ENCODE results near the gene TRMT11. TPM values are rescaled to one million over a fixed set of nuclear protein-coding genes. Genes with fewer than 3 reads are reported as not detected.
"Not testable (repeated sequence)": the region's sequence is repeated elsewhere in the genome, so short reads cannot be mapped to it uniquely, and the experiment has no call there.

TRMT11 gene
- total and polyA plus RNA-seq, 8 donors: 7.0 to 124 (median 49.9) TPM

GRCh38 chr6:125970760-125971159 is 15.6 kb upstream of the TRMT11 start:
- intact Hi-C loops (cut with DNase I; ENCODE audit: low total_unique reads): loop anchor here (10.0 kb wide), 1 partner anchor 186 kb away; no protein-coding TSS in a partner anchor

DNA sequence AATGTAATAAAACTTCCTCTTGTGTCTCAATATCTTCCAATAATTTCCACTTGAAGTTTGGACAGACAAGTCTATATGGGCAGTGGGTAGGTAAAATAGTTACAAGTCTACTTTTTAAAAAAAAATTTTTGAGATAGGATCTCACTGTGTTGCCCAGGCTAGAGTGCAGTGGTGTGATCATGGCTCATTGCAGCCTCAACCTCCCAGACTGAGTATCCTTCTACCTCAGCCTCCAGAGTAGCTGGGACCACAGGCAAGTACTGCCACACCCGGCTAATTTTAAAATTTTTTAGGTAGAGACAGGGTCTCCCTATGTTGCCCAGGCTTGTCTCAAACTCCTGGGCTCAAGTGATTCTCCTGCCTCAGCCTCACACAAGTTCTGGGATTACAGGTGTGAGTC is 13.9 kb upstream of the TRMT11 start:
- not testable (repeated sequence) for H3K4me3 ChIP-seq, DNase-seq, H3K27me3 ChIP-seq, H3K27ac ChIP-seq, H3K9me3 ChIP-seq, H3K4me1 ChIP-seq
- intact Hi-C loops (cut with DNase I; ENCODE audit: low total_unique reads): loop anchor here (10.0 kb wide), 1 partner anchor 188 kb away; no protein-coding TSS in a partner anchor
- 95 to 100% (median 97%) methylated on average over 1 of the region's 1 CpG for WGBS, 5 donors
- peaks cover 7 to 49% (median 40%) of the 10 kb centered on the region in 4 donors for H3K36me3 ChIP-seq

More at GRCh38 chr6:125970760-125971159, 15.6 kb upstream of the TRMT11 start:
- peaks cover 0 to 9% (median 3%) of the 10 kb centered on the region in 4 donors for H3K4me1 ChIP-seq
- no peaks in the 10 kb centered on the region for H3K27me3 ChIP-seq
- DNase-seq: peak in 1 of 2 donors; percentile 36
- H3K27ac ChIP-seq: no peak overlapping the region
- no peaks in the 10 kb centered on the region for H3K9me3 ChIP-seq
- WGBS, 5 donors: 0 to 55% (median 2%) methylated on average over 2 of the region's 2 CpGs
- TF ChIP-seq EP300 (IDR thresholded peaks at IDR 0.05): no peak
- no peak for TF ChIP-seq POLR2A (IDR thresholded peaks at IDR 0.05)
- TF ChIP-seq, protein P1, sequence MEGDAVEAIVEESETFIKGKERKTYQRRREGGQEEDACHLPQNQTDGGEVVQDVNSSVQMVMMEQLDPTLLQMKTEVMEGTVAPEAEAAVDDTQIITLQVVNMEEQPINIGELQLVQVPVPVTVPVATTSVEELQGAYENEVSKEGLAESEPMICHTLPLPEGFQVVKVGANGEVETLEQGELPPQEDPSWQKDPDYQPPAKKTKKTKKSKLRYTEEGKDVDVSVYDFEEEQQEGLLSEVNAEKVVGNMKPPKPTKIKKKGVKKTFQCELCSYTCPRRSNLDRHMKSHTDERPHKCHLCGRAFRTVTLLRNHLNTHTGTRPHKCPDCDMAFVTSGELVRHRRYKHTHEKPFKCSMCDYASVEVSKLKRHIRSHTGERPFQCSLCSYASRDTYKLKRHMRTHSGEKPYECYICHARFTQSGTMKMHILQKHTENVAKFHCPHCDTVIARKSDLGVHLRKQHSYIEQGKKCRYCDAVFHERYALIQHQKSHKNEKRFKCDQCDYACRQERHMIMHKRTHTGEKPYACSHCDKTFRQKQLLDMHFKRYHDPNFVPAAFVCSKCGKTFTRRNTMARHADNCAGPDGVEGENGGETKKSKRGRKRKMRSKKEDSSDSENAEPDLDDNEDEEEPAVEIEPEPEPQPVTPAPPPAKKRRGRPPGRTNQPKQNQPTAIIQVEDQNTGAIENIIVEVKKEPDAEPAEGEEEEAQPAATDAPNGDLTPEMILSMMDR (IDR thresholded peaks at IDR 0.05): no peak
- TF ChIP-seq POLR2AphosphoS5 (IDR thresholded peaks at IDR 0.05): no peak
- H3K4me3 ChIP-seq: no peak overlapping the region
- H3K36me3 ChIP-seq: peaks cover 7 to 45% (median 34%) of the 10 kb centered on the region in 4 donors

GRCh38 chr6:125974214-125974866 is 12.0 kb upstream of the TRMT11 start:
- DNase-seq: peak in 1 of 2 donors; percentile 74
- intact Hi-C loops (cut with DNase I; ENCODE audit: low total_unique reads): loop anchor here (10.0 kb wide), 1 partner anchor 190 kb away; no protein-coding TSS in a partner anchor

DNA sequence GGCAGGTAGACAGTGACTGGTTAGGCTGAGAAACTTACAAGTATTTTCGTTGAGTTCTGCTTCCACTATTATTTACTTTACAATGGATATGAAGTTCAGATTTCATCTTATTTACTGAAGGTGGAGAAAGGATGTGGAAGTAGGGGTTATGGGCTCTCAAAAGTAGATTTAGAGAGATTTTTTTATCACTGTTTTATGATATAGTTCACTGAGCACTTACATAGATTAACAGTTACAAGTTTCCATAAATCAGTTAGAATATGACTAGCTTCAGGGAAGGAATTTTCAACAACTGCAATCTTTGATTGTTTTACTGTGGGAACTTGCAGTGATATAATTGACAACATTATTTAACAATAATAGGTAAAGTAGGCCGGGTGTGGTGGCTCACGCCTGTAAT is 7.2 kb upstream of the TRMT11 start:
- WGBS, 5 donors: 63 to 81% (median 77%) methylated on average over 3 of the region's 3 CpGs
- intact Hi-C loops (cut with DNase I; ENCODE audit: low total_unique reads): loop anchor here (10.0 kb wide), 1 partner anchor 194 kb away; no protein-coding TSS in a partner anchor
- Histone ChIP-seq H3K4me3 (no peak overlapping the region), H3K27me3 (no peaks in the 10 kb centered on the region), H3K9me3 (no peaks in the 10 kb centered on the region), H3K4me1 (peaks cover 0 to 4% (median 0%) of the 10 kb centered on the region in 4 donors), H3K27ac (no peak overlapping the region), H3K36me3 (peaks cover 7 to 55% (median 38%) of the 10 kb centered on the region in 4 donors)
- no peak for DNase-seq
- no peak for TF ChIP-seq EP300 (IDR thresholded peaks at IDR 0.05)
- TF ChIP-seq POLR2A (IDR thresholded peaks at IDR 0.05): no peak
- no peak for TF ChIP-seq POLR2AphosphoS5 (IDR thresholded peaks at IDR 0.05)
- TF ChIP-seq, protein P1 (IDR thresholded peaks at IDR 0.05): no peak

More at GRCh38 chr6:125974214-125974866, 12.0 kb upstream of the TRMT11 start:
- no peak overlapping the region for H3K27ac ChIP-seq
- no peaks in the 10 kb centered on the region for H3K27me3 ChIP-seq
- H3K9me3 ChIP-seq: no peaks in the 10 kb centered on the region
- no peak overlapping the region for H3K4me3 ChIP-seq
- H3K36me3 ChIP-seq: peaks cover 7 to 42% (median 35%) of the 10 kb centered on the region in 4 donors
- WGBS, 5 donors: 26 to 33% (median 31%) methylated on average over 5 of the region's 5 CpGs
- no peak for TF ChIP-seq POLR2A (IDR thresholded peaks at IDR 0.05)
- TF ChIP-seq, protein P1 (IDR thresholded peaks at IDR 0.05): peak in 4 of 7 experiments; percentile 22 to 56 (median 50)
- peaks cover 0 to 9% (median 3%) of the 10 kb centered on the region in 4 donors for H3K4me1 ChIP-seq
